K562 (cell line): ENCODE data around the gene LGALS3BP. TPM values are rescaled to one million over a fixed set of nuclear protein-coding genes. Genes with fewer than 3 reads are reported as not detected.

Experiments used
- ATAC-seq: fragments of 200-7000 bp; cut with Tn5 transposase; 3 replicates; pipeline ENCODE4 v1.9.1; 2020; ENCODE audit warnings: moderate library complexity
- BruUV-seq: library from RNA; stranded (reverse); fragments of 400-500 nt; replicated peaks from 2 replicates; lab custom pipeline; 2021; lab: Mats Ljungman, UMichigan
- CTCF ChIA-PET: fragments of 300-600 bp; formaldehyde crosslinking; extraction: SDS; loops from one replicate; lab custom pipeline; 2021; ENCODE audit warnings: low intra/inter-chr PET ratio; lab: Yijun Ruan, JAX
- POLR2A ChIA-PET: fragments of 300-600, 350-650 bp; sonication (Branson Sonifier 250); formaldehyde crosslinking; extraction: SDS; loops from one replicate; lab custom pipeline; 2021; ENCODE audit warnings: antibody characterized with exemption, inconsistent platforms; lab: Yijun Ruan, JAX
- DNase-seq, 4 experiments: peaks; one replicate each; pipeline versions ENCODE4 v3.0.0 to v3.0.0-alpha.2; 2011 to 2018; ENCODE audit warnings: low spot score in 3 of 4, mixed read lengths in 3 of 4; ENCODE audit errors: extremely low read depth in 1 of 4
- FAIRE-seq: peaks from 2 replicates; lab custom pipeline; 2011; peaks lifted over from hg19 to GRCh38; lab: Jason Lieb, UNC
- H2AFZ ChIP-seq: 2 replicates; pipeline ENCODE4 v1.6.0; 2011; ENCODE audit warnings: low read depth, low read length, control low read depth, inconsistent platforms
- H3K27ac ChIP-seq: fragments of 200-600 bp; 3 replicates; pipeline ENCODE4 v1.8.0; 2011; ENCODE audit warnings: low read depth, mild to moderate bottlenecking, control low read depth, inconsistent platforms, low read length, moderate library complexity, mixed read lengths; ENCODE audit errors: extremely low read depth
- H3K27me3 ChIP-seq, 2 experiments: fragments of 300-600 bp in 1 of 2; 2 replicates in 1 of 2; 3 replicates in 1 of 2; pipeline versions ENCODE4 v1.6.0 to v1.8.0; 2011; ENCODE audit warnings: inconsistent platforms in 2 of 2, low read length in 2 of 2, mild to moderate bottlenecking in 1 of 2, mixed read lengths in 1 of 2, moderate library complexity in 1 of 2; ENCODE audit not compliant: control insufficient read depth in 2 of 2, insufficient read depth in 2 of 2
- H3K36me3 ChIP-seq: fragments of 300-600 bp; 3 replicates; pipeline ENCODE4 v1.8.0; 2011; ENCODE audit warnings: mild to moderate bottlenecking, low read length, inconsistent platforms; ENCODE audit not compliant: control insufficient read depth, insufficient read depth
- H3K4me1 ChIP-seq, 2 experiments: fragments of 200-600 bp in 1 of 2; replicated peaks in 1 of 2; 2 replicates in 1 of 2; 3 replicates in 1 of 2; pipeline versions ENCODE4 v1.5.1 to v1.8.0; 2011; ENCODE audit warnings: inconsistent platforms in 2 of 2, low read length in 2 of 2, mild to moderate bottlenecking in 1 of 2, mixed read lengths in 1 of 2, moderate library complexity in 1 of 2; ENCODE audit not compliant: control insufficient read depth in 2 of 2, insufficient read depth in 2 of 2
- H3K4me2 ChIP-seq: 2 replicates; pipeline ENCODE4 v1.6.1; 2011; ENCODE audit warnings: low read length, control low read depth, inconsistent platforms, mixed read lengths; ENCODE audit not compliant: insufficient read depth
- H3K4me3 ChIP-seq: fragments of 200-600 bp; sonication (generic), shearing (Covaris generic); 2 replicates; pipeline ENCODE4 v1.5.1; 2016; ENCODE audit warnings: control low read depth, inconsistent platforms
- H3K79me2 ChIP-seq: fragments of 200-600 bp; 3 replicates; pipeline ENCODE4 v1.8.0; 2011; ENCODE audit warnings: low read length, inconsistent platforms; ENCODE audit not compliant: control insufficient read depth, insufficient read depth
- H3K9ac ChIP-seq, 2 experiments: 2 replicates each; pipeline versions ENCODE4 v1.6.0 to v1.6.1; 2011; ENCODE audit warnings: low read depth in 2 of 2, low read length in 2 of 2, control low read depth in 1 of 2, inconsistent platforms in 1 of 2, mild to moderate bottlenecking in 1 of 2, mixed read lengths in 1 of 2; ENCODE audit not compliant: insufficient read depth in 1 of 2
- H3K9me1 ChIP-seq: one replicate; pipeline ENCODE4 v1.6.0; 2011; ENCODE audit warnings: inconsistent platforms, mild to moderate bottlenecking, low read length, moderate library complexity; ENCODE audit not compliant: control insufficient read depth, insufficient read depth
- H3K9me3 ChIP-seq: replicated peaks from 2 replicates; pipeline ENCODE4 v1.5.1; 2011; ENCODE audit warnings: low read depth, low read length, inconsistent platforms; ENCODE audit not compliant: control insufficient read depth, insufficient read depth
- H4K20me1 ChIP-seq: replicated peaks from 2 replicates; pipeline ENCODE4 v1.6.1; 2011; ENCODE audit warnings: low read length, inconsistent platforms, mixed read lengths; ENCODE audit not compliant: control insufficient read depth, insufficient read depth
- ARID1B ChIP-seq: fragments of 450-650 bp; IDR thresholded peaks from 2 replicates; pipeline ENCODE4 v1.6.1; 2016; ENCODE audit warnings: antibody characterized with exemption, mild to moderate bottlenecking, inconsistent platforms
- ATF3 ChIP-seq, 2 experiments: fragments of 450-650 bp in 1 of 2; sonication (generic) in 1 of 2; formaldehyde crosslinking in 1 of 2; IDR thresholded peaks in 1 of 2; conservative IDR thresholded peaks in 1 of 2; 2 replicates each; pipeline versions ENCODE4 v1.6.1 to v1.8.1; 2016 to 2023; ENCODE audit warnings: mild to moderate bottlenecking in 2 of 2, moderate library complexity in 2 of 2, inconsistent platforms in 1 of 2, missing genetic modification reagents in 1 of 2
- CLOCK ChIP-seq: fragments of 250-450 bp; sonication (Bioruptor Pico); IDR thresholded peaks from 2 replicates; pipeline ENCODE4 v1.4.0; 2020; ENCODE audit warnings: mild to moderate bottlenecking, moderate library complexity, borderline replicate concordance
- ETV1 ChIP-seq: fragments of 450-650 bp; conservative IDR thresholded peaks from 2 replicates; pipeline ENCODE4 v1.6.1; 2016; ENCODE audit warnings: missing genetic modification characterization, control low read depth, low read depth, missing compliant biosample characterization
- FOSL1 ChIP-seq: fragments of 200-800 bp; sonication (Bioruptor generic); conservative IDR thresholded peaks from 2 replicates; pipeline ENCODE4 v1.6.1; 2016; ENCODE audit warnings: missing genetic modification characterization, missing compliant biosample characterization
- POLR2B ChIP-seq: fragments of 450-650 bp; IDR thresholded peaks from 2 replicates; pipeline ENCODE4 v1.6.1; 2018; ENCODE audit warnings: low read depth; ENCODE audit not compliant: partially characterized antibody
- RBM14 ChIP-seq: fragments of 200-400 bp; formaldehyde crosslinking; IDR thresholded peaks from 2 replicates; pipeline ENCODE4 v1.6.1; 2018; ENCODE audit warnings: low read depth, mild to moderate bottlenecking, low read length, moderate library complexity, borderline replicate concordance; ENCODE audit not compliant: insufficient read depth
- ZKSCAN8 ChIP-seq: fragments of 200-800 bp; sonication (Bioruptor generic); IDR thresholded peaks from 2 replicates; pipeline ENCODE4 v1.6.1; 2016; ENCODE audit warnings: missing genetic modification characterization, missing compliant biosample characterization
- ZNF316 ChIP-seq: fragments of 450-650 bp; IDR thresholded peaks from 2 replicates; pipeline ENCODE4 v1.6.1; 2016
- ZNF431 ChIP-seq: sonication (generic); formaldehyde crosslinking; IDR thresholded peaks from 2 replicates; pipeline ENCODE4 v1.8.0; 2022; ENCODE audit warnings: mild to moderate bottlenecking, missing genetic modification reagents
- WGBS: fragments of 100-300 bp; shearing (Covaris generic); methylation state at CpG from one replicate; pipeline ENCODE4 v1.1.6; 2016; ENCODE audit warnings: low coverage, mixed read lengths; ENCODE audit not compliant: insufficient coverage; ENCODE audit errors: missing lambda C conversion rate; 5-methylcytosine and 5-hydroxymethylcytosine counted together
- in situ Hi-C: fragments of 300-500 bp; cut with MboI; formaldehyde crosslinking; loops from 4 replicates; pipeline ENCODE4 v1.15.0; 2018; ENCODE audit warnings: inconsistent platforms, mixed read lengths
- intact Hi-C: fragments of 100-400 bp; cut with micrococcal nuclease; formaldehyde crosslinking; loops from 2 replicates; pipeline ENCODE4 v1.14.2; 2022
- polyA plus RNA-seq, 8 experiments: library from polyadenylated mRNA; depleted of rRNA in 4 of 8; stranded (reverse) in 5 of 8; unstranded in 3 of 8; fragments of >200 nt; fragmentation: Nextera tagmentation in 2 of 8; fragmentation: Illumina TruSeq in 1 of 8; extraction: Ambion mirVana in 2 of 8; extraction: Trizol in 1 of 8; gene quantifications; 2 replicates each; pipeline versions ENCODE4 v1.2.1 to v1.2.3, GENCODE V29; 2011 to 2014; ENCODE audit warnings: inconsistent platforms in 1 of 8, missing spikeins in 1 of 8
- total RNA-seq, 7 experiments: library from RNA; depleted of rRNA in 6 of 7; stranded (reverse); fragments of >200 nt in 6 of 7; fragmentation: Illumina TruSeq in 2 of 7; extraction: Trizol in 2 of 7; gene quantifications; 2 replicates each; pipeline versions ENCODE4 v1.2.1 to v1.2.3, GENCODE V29; 2011 to 2021; ENCODE audit warnings: low replicate concordance in 1 of 7
- TF ChIP-seq, protein P1 (sequence below): fragments of 450-650 bp; formaldehyde crosslinking; IDR thresholded peaks from 2 replicates; pipeline ENCODE4 v1.4.0; 2022; ENCODE audit warnings: mild to moderate bottlenecking, moderate library complexity
- TF ChIP-seq, protein P2 (sequence below): fragments of 200-800 bp; sonication (Bioruptor generic); IDR thresholded peaks from 2 replicates; pipeline ENCODE4 v1.6.1; 2017; ENCODE audit warnings: missing genetic modification characterization, missing compliant biosample characterization

LGALS3BP gene
- total and polyA plus RNA-seq, 9 of the 15 experiments (the other 6 are each of a cell fraction or from before 2014, with no cell fraction given): 0.39 to 5.3 (median 3.2) TPM

DNA sequence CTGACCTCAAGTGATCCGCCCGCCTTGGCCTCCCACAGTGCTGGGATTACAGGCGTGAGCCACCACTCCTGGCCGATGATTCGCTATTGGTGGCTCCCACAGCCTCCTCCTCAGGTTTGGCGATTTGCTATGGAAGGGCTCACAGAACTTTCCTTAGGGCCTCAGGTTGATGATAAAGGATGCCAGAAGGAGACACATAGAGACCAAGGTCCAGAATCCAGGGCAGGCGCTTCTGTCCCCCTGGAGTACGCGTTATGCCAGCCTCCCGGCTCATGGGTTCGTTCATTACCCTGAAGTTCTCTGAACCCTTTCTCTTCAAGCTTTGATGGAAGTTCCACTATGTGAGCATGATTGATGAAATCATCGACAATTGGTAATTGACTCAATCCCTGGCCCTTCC lies 19.9 kb downstream of the LGALS3BP start (continued):
- TF ChIP-seq, protein P1, sequence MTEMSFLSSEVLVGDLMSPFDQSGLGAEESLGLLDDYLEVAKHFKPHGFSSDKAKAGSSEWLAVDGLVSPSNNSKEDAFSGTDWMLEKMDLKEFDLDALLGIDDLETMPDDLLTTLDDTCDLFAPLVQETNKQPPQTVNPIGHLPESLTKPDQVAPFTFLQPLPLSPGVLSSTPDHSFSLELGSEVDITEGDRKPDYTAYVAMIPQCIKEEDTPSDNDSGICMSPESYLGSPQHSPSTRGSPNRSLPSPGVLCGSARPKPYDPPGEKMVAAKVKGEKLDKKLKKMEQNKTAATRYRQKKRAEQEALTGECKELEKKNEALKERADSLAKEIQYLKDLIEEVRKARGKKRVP (CRISPR knock-in tag): no peak
- no peak for TF ChIP-seq ETV1
- TF ChIP-seq CLOCK: no peak

GRCh38 chr17:78958641-78959127 lies 21.0 kb downstream of the LGALS3BP start:
- 11% methylated on average over 7 of the region's 7 CpGs for WGBS
- Histone ChIP-seq H3K36me3 (no peaks in the 10 kb centered on the region), H4K20me1 (peaks cover 16% of the 10 kb centered on the region), H3K9me1 (no peaks in the 10 kb centered on the region), H3K27me3 (peaks cover 43 to 87% of the 10 kb centered on the region in 2 experiments), H3K9me3 (no peaks in the 10 kb centered on the region), H3K9ac (no peak overlapping the region), H3K4me2 (no peak overlapping the region), H3K27ac (no peak overlapping the region), H3K79me2 (no peaks in the 10 kb centered on the region), H2AFZ (no peak overlapping the region), H3K4me1 (peaks cover 5 to 7% of the 10 kb centered on the region in 2 experiments; a peak in 4 of 5 replicates), H3K4me3 (no peak overlapping the region)
- intact Hi-C loops (no loop called here), in situ Hi-C loops (no loop called here)
- ATAC-seq (peak; percentile 67; the same call in 1 of the 3 replicates), FAIRE-seq (no peak), DNase-seq (peak in 3 of 4 experiments; percentile 33 to 41 (median 37))
- CTCF ChIA-PET: no interaction called here
- POLR2A ChIA-PET: interaction anchor here (0.6 to 2.0 kb wide), 2 partner anchors 10 to 13 kb away, joined by 4 to 6 read pairs; no protein-coding TSS in a partner anchor
- no TSS peak for BruUV-seq
- TF ChIP-seq POLR2B (no peak), ZNF316 (no peak), ATF3 (IDR thresholded peaks at IDR 0.05) (peak; percentile 55), ATF3 (CRISPR knock-in tag; conservative IDR thresholded peaks at IDR 0.05) (no peak), ARID1B (peak; percentile 66), RBM14 (no peak), ZKSCAN8 (no peak), FOSL1 (peak; percentile 93), ZNF431 (no peak)
- TF ChIP-seq, protein P2, sequence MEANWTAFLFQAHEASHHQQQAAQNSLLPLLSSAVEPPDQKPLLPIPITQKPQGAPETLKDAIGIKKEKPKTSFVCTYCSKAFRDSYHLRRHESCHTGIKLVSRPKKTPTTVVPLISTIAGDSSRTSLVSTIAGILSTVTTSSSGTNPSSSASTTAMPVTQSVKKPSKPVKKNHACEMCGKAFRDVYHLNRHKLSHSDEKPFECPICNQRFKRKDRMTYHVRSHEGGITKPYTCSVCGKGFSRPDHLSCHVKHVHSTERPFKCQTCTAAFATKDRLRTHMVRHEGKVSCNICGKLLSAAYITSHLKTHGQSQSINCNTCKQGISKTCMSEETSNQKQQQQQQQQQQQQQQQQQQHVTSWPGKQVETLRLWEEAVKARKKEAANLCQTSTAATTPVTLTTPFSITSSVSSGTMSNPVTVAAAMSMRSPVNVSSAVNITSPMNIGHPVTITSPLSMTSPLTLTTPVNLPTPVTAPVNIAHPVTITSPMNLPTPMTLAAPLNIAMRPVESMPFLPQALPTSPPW (CRISPR knock-in tag): peak; percentile 60; the same call in 1 of the 2 replicates
